GM21526 (cell line): ENCODE results near the gene CETN2.

ENCODE experiments used
- ATAC-seq: cut with Tn5 transposase; IDR thresholded peaks from one replicate; pipeline ENCODE4 v1.9.1; 2021; ENCODE audit warnings: moderate library complexity; ENCODE audit not compliant: unreplicated experiment, low FRiP score

Gene CETN2

DNA sequence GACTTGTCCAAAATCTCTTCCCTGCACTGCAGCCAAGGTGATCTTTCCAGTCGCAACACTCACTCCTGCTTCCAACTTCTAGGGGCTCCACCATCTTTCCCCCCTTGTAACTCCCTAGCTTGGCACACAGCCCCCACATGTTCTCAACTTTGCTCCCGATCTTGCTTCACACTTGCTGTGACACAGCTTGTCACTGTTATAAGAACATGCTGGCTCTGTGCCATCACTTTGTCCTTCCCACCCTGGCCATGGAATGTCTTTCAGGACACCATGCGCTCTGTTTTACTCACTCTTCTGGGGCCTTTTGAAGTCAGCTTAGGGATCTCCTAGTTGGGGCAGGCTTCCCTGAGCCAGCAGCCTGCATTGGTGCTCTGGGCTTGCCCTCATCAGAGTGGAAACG lies 2.8 kb upstream of the CETN2 start:
- no peak for ATAC-seq

- ATAC-seq = no peak
These were observed 2.0 kb upstream of the CETN2 start for GRCh38 chrX:152832520-152832919.

DNA sequence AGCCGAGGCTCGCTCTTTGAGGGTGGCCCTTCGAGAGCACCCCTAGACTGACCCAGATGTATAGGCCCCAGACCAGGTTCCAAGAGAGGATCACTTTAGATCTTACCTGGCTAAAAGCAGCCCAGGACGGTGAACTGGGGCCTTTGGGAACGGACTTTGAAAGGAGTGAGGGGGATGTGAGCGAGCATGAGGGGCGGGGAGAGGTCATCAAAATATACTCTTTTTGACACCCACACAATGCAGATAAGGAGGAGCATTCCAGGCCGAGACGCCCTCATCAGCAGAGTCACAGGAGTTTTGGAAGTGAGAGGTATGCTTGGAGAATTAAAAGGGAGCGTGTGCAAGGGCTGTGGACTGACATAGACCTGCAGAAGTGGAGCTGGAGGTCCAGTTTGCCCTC lies 834 bp upstream of the CETN2 start:
- ATAC-seq = no peak

DNA sequence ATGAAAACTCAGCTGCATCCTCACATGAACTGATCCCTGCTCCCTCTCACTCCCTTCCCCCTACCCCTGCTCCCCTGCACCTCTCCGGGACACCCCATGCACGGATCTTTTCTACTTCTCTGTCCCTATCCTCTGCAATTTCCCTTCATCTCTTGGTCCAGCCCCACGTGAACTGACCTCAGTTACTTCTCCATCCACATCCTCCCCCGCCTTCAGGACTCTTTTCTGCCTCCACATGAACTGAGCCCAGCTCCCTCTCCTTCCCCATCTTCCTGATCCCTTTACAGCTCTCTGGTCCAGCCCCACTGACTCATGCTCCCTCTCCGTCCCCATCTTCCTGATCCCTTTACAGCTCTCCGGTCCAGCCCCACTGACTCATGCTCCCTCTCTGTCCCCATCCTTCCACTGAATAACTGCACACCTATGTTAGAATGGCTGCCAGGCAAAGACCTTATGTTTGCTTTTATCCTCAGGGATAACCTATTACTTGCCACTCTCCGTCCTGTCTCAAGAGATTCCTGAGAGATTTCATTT lies 5.6 kb downstream of the CETN2 start:
- ATAC-seq = no peak

- no peak for ATAC-seq
These were observed 6.9 kb downstream of the CETN2 start for GRCh38 chrX:152823657-152824056.

DNA sequence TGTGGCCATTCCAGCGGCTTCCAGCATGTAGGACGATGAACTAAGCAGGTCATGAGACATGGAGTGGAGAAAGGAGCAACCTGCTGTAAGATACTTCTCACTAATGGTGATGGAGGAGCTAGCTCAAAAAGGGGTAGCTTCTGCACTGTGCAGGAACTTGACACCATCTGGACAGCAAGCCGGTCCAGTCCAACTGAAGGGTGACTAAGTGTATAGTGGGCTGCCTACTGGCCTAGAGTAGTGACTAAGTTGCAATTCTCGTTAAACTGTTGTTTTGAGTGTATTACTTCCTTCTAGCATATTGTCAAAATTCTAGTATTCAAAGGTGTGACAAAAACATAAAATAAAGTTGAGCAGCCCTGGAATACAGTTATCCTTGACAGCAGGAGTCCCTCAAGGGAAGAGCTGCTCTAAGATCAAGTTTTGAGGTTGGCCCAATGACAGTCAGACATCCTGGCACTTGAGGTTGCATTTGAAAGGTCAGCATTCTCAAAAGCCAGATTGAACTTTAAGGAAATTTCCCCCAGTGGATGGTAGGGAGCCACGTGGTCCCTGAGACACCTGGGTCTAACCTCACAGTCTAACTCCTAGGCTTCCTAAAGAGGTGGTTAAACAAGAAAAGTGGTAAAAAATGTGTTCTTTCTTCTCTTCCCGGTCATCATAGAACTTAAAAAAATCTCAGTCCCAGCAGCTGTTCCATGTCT lies 8.0 kb downstream of the CETN2 start:
- no peak for ATAC-seq

- ATAC-seq = no peak
These were observed 9.3 kb downstream of the CETN2 start for GRCh38 chrX:152821145-152821765.

DNA sequence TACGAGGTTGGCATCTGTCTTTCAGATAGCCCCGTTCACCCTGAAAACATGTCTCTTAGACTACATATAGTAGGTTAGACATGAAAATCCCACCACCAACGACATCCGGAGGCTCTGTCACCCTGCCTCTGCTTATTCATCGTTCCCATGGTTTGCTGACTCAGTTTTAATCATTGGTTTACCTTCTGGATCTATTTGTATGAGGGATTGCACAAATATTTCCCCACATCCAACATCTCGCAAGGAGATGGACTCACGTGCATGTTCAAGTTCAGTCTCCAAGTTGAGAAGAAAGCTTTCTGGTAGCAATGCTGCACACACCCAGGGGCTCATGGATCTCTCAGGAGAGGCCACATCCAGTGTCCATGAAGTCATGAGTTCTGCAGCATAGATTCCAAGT lies 10.8 kb downstream of the CETN2 start:
- no peak for ATAC-seq

- no peak for ATAC-seq
These were observed 11.3 kb downstream of the CETN2 start for GRCh38 chrX:152819266-152819665.

DNA sequence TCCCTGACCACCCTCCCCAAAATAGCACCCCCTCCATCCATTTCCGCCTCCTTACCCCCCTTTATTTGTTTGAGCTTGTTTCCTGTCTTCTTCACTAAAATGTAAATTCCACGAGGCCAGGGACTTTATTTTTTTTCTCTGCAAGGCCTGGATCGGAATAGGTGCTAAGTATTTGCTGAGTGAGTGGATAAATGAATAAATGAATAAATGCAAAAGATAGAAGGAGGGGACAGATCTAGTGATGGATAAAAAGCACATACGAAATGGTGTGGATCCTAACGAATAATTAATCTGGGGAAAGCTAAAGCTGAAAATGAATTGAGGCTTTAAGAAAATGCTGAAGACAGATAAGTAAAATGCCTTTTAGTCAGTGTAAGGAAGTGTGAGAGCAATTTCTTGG lies 12.2 kb downstream of the CETN2 start:
- no peak for ATAC-seq

DNA sequence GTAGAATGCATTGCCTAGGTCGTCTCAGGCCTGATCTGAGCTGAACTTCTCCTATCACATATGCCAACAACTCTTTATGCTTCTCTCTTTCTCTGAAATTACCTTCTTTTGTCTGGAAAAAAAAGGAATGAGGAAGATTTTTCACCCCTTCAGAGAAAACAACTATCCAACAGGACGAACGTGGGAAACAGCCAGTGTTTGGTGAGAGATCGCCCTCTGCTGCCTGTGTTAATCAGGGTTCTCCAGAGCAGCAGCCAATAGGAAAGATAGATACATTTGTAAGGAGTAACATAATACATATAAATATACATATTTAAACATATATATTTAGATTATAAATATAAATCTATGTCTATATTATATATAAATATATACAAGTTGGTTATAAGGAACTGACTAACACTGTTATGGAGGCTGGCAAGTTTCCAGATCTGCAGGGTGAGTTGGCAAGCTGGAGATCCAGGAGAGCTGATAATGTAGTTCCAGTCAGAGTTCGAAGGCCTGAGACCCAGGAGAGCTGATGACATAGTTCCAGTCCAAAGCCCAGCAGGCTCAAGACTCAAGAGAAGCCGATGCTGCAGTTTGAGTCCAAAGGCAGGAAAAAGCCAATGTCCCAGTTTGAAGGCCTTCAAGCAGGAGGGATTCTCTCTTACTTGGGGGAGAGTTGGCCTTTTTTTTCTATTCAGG lies 13.3 kb downstream of the CETN2 start:
- no peak for ATAC-seq

DNA sequence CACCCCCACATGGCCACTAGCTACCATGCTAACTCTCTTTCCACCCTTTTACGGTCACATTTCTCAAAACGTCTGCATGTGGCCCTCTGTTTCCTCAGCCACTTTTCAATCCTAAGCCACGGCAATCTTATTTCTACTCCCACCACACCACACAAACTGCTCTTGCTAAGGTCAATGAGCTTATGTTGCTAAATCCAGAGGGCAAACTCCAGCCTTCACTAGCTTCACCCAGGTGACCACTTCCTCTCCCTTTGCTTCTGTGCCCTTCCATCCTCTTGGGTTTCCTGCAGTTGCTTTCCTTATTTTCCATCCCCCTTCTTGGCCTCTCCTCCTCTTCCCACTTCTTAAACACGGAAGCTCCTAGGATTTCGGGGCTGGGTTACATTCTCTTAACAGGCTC lies 16.5 kb downstream of the CETN2 start:
- no peak for ATAC-seq

GRCh38 chrX:152813206-152813605 lies 17.4 kb downstream of the CETN2 start:
- ATAC-seq = no peak

GRCh38 chrX:152810403-152810802 lies 20.2 kb downstream of the CETN2 start:
- no peak for ATAC-seq

DNA sequence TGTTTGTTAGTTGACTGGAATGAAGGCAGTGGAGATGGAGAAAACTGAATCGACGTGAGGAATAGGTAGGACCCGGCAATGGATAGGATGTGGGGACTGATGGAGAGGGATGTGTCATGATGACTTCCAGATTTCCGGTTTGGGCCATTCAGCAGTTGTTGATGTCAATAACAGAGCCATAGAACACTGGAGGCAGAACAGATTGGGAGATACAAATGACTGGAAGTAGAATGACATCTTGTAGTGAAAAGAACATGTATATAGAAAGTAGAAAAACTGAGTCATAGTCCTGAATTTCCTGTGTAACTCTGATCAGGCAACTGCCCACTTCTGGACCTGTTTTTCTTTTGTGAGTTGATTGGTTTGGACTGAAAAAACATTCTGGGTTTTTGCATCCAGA lies 24.5 kb downstream of the CETN2 start:
- no peak for ATAC-seq

DNA sequence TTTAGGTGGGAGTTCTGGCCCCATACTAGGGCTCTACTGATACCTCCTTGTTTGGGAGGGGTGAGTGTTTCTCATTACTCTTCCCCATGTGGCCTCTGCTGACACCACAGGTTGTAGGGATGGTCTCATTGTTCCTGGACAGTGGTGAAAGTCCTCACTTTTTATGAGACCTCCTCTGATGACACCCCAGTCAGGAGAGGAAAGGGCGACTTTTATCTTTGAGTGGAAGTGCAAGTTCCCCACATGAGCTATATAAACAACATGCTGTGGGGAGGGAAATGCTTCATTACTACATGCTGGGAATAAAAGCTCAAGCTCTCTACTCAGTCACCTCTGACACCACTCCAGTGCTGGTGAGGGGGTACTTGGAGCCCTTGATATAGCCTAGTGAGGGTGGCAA lies 31.6 kb downstream of the CETN2 start:
- ATAC-seq = no peak

GRCh38 chrX:152787062-152787461 lies 43.5 kb downstream of the CETN2 start:
- ATAC-seq = peak; percentile 84
